Measurements from ENCODE around the gene ENOX2.

DNA sequence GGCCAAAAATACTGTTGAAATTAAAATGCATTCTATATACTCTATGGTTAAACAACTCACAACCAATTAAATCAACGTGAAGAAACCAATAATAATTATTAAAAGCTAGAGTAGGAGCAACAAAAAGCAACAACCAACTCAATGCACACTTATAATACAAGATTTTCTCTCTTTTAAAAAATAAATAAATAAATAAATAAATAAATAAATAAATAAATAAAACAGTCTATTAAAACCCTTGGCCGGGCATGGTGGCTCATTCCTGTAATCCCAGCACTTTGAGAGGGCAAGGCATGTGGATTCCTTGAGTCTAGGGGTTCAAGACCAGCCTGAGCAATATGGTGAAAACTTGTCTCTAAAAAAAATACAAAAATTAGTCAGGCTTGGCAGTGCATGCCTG lies 62.7 kb downstream of the ENOX2 start:
- TF ChIP-seq ZBTB21 (CRISPR knock-in tag; IDR thresholded peaks at IDR 0.05) (no peak), KDM4B (CRISPR knock-in tag; IDR thresholded peaks at IDR 0.05) (no peak), JARID2 (CRISPR knock-in tag; IDR thresholded peaks at IDR 0.05; ENCODE audit: insufficient replicate concordance) (no peak), IKZF1 (IDR thresholded peaks at IDR 0.05) (no peak), TCF7 (IDR thresholded peaks at IDR 0.05; ENCODE audit: low read depth) (no peak), CTCF (CRISPR knock-in tag; IDR thresholded peaks at IDR 0.05) (no peak)

Data from HepG2 (cell line).